ENCODE results near the gene NRL.
"Not testable (repeated sequence)": the region's sequence is repeated elsewhere in the genome, so short reads cannot be mapped to it uniquely, and the experiment has no call there.

Gene NRL

GRCh38 chr14:24123424-24124417, 9.0 kb upstream of the NRL start:
- DNase-seq (ENCODE audit: low read depth, low spot score) = no peak

DNA sequence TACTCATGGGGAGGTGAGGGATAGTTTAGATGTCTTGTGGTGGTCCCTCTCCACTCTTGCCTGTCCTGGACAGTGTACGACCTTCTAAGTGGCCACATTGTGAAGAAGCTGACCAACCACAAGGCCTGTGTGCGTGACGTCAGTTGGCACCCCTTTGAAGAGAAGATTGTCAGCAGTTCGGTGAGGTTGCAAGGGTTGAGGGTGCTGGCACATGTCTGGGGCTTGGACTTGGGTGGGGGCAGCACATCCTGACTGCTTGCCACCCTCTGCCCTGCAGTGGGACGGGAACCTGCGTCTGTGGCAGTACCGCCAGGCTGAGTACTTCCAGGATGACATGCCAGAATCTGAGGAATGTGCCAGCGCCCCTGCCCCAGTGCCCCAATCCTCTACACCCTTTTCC, 8.1 kb upstream of the NRL start:
- DNase-seq (ENCODE audit: low read depth, low spot score) = no peak

DNA sequence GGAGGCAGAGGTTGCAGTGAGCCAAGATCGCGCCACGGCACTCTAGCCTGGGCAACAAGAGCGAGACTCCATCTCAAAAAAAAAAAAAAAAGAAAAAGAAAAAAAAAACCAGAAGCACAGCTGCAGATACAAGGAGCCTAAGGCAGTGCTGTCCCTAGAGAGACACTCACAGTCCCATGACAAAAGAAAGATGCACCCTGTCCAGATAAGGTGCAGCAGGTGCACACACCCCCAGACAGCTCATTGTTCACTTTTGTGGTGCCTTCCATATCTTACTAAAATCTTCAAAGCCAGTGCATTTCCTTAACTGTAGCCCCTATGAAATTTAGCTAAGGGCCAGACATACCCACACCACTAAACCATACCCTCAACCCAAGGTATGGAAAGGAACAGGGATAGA, 7.7 kb upstream of the NRL start:
- no peak for DNase-seq (ENCODE audit: low read depth, low spot score)

GRCh38 chr14:24121210-24121609, 6.5 kb upstream of the NRL start:
- DNase-seq (ENCODE audit: low read depth, low spot score) = no peak

DNA sequence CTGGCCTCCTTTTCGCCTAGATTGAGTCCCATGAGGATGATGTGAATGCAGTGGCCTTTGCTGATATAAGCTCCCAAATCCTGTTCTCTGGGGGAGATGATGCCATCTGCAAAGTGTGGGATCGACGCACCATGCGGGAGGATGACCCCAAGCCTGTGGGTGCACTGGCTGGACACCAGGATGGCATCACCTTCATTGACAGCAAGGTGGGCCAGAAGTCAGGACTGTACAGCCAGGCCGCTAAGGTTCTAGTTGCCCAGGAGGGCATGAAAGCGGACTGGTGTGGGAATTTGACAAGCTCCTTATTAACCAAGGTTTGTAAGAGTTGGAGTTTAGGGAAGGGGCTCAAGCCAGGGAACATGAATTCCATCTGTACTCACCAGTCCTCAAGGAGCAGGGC, 4.9 kb upstream of the NRL start:
- DNase-seq (ENCODE audit: low read depth, low spot score) = no peak

DNA sequence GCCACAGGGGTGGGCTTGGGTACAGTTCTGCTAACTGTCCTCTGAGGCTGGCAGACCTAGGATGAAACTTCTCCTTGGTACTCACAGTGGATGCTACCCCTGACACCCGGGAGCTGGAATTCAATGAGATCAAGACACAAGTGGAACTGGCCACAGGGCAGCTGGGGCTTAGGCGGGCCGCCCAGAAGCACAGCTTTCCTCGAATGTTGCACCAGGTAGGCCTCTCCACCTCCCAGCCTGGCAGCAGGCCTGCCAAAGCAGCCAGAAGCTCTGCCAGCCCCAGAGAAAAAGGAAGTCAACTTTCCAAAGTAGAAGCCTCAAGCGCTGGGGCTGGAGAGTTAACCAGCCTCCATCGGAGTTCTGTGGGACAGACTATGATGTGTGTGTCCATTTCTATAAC, 2.4 kb upstream of the NRL start:
- DNase-seq (ENCODE audit: low read depth, low spot score) = no peak

DNA sequence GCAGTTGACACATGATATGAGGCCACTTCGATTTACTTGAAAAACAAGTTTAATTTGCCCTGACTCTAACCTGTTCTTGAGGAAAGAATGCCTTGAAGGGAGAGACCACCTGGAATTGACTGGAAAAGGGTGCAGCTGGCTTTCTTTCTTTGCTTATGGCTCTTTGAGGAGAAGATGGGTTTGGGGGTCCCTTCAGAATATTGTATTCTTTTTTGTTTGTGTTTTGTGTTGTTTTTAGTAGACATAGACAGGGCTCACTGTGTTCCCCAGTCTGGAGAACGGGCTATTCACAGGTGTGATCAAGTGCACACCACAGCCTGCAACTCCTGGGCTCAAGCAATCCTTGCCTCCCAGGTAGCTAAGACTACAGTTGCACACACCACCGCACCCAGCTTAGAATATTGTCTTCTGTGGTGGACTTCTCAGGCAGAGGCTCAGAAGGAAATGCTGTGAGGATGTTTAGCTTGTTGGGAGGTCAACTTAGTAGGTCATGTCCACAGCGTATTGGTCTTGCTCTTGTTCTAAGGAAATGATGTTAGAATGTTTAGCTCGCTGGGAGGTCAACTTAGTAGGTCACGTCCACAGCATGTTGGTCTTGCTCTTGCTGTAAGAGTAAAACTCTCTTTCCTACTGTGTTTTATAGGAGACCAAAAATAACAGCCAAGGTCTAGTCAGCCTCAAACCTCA, 1.5 kb upstream of the NRL start:
- DNase-seq (ENCODE audit: low read depth, low spot score) = no peak

DNA sequence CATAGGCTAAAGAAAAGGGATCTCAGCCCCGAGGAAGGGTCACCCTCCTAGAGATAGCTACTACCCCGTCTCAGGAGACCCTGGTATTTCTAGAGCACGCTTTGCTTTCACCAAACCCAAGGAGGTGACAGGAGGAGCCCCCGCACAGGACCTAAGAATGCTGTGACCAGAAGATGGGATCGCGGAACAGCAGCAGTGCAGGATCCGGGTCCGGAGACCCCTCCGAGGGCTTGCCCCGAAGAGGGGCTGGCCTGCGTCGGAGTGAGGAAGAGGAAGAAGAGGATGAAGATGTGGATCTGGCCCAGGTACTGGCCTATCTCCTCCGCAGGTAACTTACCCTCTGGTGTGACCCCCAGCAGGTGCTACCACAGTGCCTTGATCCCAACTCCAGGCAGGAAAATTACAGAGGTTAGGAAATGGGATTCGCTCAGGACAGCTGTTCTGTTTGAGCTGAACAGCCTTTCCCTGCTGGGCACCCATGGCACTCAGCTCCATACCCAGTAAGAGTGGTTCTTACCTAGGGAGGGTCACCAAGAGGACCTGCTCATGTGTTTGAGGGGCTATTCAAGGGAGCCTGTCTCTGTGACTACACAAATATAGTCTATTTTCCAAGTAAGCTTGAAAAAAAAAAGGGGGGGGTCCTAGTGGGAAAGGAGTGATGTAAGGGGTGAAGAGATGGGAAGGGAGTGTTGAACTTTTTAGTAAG, 826 bp upstream of the NRL start:
- no peak for DNase-seq (ENCODE audit: low read depth, low spot score)

- peak; percentile 90 for DNase-seq (ENCODE audit: low read depth, low spot score)
Measured at GRCh38 chr14:24113801-24114531, 783 bp downstream of the NRL start.

- no peak for DNase-seq (ENCODE audit: low read depth, low spot score)
Measured at GRCh38 chr14:24113379-24113800, 1.4 kb downstream of the NRL start.

- DNase-seq (ENCODE audit: low read depth, low spot score) = no peak
Measured at GRCh38 chr14:24110523-24110922, 4.2 kb downstream of the NRL start.

DNA sequence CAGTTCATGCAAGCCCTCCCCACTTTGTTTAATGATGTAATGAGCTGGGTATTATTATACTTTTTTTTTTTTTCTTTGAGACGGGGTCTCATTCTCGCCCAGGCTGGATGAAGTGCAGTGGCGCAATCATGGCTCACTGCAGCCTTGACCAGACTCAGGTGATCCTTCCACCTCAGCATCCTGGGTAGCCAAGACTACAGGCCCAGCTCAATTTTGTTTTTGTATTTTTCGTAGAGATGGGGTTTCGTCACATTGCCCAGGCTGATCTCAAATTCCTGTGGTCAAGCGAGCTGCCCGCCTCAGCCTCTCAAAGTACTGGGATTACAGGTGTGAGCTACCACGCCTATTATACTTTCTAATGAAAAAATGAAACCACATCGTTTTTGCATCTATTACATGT, 4.7 kb downstream of the NRL start:
- no peak for DNase-seq (ENCODE audit: low read depth, low spot score)

GRCh38 chr14:24108336-24108874, 6.3 kb downstream of the NRL start:
- no peak for DNase-seq (ENCODE audit: low read depth, low spot score)

DNA sequence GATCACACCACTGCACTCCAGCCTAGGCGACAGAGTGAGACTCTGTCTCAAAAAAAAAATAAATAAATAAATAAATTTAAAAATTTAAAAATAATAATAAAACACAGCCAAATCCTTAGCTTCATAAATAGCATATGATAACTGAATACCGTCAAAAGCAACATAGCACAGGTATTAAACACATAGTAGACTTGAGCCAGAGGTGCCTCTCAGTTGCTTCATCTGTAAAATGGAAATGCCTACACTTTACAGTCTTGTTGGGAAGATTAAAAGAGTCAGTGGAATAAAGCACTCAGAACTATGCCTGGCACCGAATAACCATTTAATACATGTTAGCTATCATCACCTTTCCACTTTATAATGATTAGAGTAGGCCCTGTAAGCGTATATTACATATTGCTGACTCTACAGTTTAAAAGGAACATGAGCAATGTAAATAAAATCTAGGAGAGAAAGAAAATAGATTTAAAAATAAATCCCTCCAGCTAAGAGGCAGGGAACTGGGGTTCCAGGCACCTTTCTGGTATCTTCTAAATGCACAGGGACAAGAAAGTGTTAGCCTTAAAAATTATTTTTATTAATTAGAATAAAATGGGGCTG, 8.0 kb downstream of the NRL start:
- DNase-seq (ENCODE audit: low read depth, low spot score) = no peak

DNA sequence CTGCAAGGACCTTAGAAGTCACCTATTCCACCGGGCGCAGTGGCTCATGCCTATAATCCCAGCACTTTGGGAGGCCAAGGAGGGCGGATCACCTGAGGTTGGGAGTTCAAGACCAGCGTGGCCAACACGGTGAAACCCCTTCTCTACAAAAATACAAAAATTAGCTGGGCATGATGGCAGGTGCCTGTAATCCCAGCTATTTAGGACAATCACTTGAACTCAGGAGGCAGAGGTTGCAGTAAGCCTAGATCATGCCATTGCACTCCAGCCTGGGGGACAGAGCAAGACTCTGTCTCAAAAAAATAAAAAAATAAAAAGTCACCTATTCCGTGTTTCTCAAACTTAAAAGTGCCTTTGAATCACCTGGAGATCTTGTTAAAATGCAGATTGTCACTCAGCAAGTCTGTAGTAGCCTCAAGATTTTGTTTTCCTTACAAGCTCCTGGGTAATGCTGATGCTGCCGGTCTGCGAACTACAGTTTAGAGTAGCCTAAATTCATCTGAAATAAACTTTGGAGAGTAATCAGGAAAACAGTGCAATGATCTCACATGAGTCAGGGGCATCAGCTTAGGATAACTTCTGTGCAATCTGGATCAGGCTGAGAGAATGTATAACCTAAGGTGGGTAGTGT, 9.0 kb downstream of the NRL start:
- DNase-seq (ENCODE audit: low read depth, low spot score) = not testable (repeated sequence)

- DNase-seq (ENCODE audit: low read depth, low spot score) = no peak
Measured at GRCh38 chr14:24103451-24103850, 11.3 kb downstream of the NRL start.

DNA sequence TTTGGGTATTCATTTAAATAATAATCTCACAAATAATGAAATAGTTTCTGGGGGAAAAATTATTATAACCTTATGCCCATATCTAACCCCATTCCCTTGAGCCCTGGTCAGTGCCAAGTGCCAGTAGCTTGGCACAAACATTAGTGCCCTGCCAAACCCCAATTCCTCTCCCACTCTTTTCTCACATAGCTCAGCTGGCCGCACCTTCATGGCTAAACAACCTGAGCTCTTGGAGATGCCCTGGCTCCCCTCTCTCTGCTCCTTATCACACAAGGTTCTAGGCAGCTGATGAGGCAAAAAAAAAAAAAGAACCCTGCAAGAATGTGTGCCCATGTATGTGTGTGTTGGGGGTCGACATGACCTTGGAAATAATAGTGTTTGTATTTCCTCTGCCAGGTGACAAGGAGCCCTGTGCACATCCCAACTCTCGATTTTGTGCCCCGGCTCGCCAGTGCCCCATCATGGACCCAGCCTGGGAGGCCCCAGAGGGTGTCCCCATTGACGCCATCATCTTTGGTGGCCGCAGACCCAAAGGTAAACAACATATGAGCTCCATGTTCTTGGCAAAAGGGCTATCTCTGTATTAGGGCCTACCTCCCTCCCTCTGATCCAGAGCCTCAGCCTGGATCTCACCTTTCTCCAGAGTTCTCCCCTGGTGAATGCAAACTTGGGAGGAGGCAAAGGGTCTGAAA, 12.2 kb downstream of the NRL start:
- no peak for DNase-seq (ENCODE audit: low read depth, low spot score)

- DNase-seq (ENCODE audit: low read depth, low spot score) = no peak
Measured at GRCh38 chr14:24100982-24101494, 13.7 kb downstream of the NRL start.

DNA sequence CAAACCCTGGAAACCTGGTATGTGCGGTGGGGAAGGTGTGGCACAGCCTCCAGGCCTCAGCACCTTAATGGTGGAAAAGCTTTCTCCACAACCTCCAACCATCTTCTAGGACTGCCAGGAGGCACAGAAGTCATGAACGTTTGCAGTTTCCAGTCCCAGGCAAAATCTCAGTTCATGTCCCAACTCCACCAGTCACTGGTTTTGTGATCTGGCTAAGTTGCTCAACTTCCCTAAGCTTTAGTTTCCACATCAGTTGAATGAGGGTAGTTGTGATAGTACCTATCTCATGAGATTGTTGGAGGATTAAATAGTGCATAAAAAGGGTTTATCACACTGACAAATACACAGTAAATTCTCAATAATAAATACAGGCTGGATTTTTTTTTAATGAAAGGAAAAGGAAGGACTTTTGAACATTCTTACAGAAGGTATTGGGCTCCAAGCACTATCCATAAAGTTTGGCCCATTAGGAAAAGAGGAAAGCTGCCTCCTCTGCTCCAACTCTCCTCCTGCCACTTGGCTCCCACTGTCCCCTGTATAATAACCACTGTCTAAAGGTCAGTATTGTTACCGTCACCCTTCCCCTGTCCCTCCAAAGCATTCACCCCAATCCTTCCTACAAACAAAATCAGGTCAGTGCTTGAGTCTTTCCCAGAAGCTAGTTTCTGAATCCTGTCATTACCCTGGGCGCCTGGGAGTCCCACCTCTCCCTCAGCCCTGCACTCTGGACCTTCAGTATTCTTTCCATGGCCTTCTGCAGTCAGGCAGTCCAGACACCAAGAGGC, 14.4 kb downstream of the NRL start:
- no peak for DNase-seq (ENCODE audit: low read depth, low spot score)

All from astrocyte of the hippocampus (primary cell).